MM.1S (cell line): Measurements from ENCODE around the gene TRAPPC12.

ENCODE experiments used
- DNase-seq: peaks from one replicate; pipeline ENCODE4 v3.0.0-alpha.2; 2015
- H2AFZ ChIP-seq: fragments of 300-600 bp; sonication (generic); 2 replicates; pipeline ENCODE4 v1.6.0; 2016; ENCODE audit warnings: antibody characterized with exemption, low read length
- H3F3A ChIP-seq: fragments of 300-600 bp; sonication (generic); 2 replicates; pipeline ENCODE4 v1.6.1; 2016; ENCODE audit warnings: mild to moderate bottlenecking, antibody characterized with exemption, low read length, moderate library complexity, mixed read lengths; ENCODE audit not compliant: insufficient read depth
- H3K27ac ChIP-seq: fragments of 300-600 bp; sonication (generic); 2 replicates; pipeline ENCODE4 v1.5.1; 2016; ENCODE audit warnings: mild to moderate bottlenecking, low read length
- H3K27me3 ChIP-seq: fragments of 300-600 bp; sonication (generic); replicated peaks from 2 replicates; pipeline ENCODE4 v1.6.0; 2016; ENCODE audit warnings: low read length; ENCODE audit not compliant: insufficient read depth
- H3K36me3 ChIP-seq: fragments of 300-600 bp; sonication (generic); replicated peaks from 2 replicates; pipeline ENCODE4 v1.6.1; 2016; ENCODE audit warnings: mild to moderate bottlenecking, low read length, mixed read lengths; ENCODE audit not compliant: insufficient read depth
- H3K4me1 ChIP-seq: fragments of 300-600 bp; sonication (generic); 2 replicates; pipeline ENCODE4 v1.6.1; 2016; ENCODE audit warnings: low read length, mixed read lengths
- H3K4me2 ChIP-seq: fragments of 300-600 bp; sonication (generic); 2 replicates; pipeline ENCODE4 v1.6.0; 2016; ENCODE audit warnings: low read depth, low read length
- H3K4me3 ChIP-seq: fragments of 300-600 bp; sonication (generic); 2 replicates; pipeline ENCODE4 v1.5.1; 2016; ENCODE audit warnings: low read length, mixed read lengths
- H3K79me2 ChIP-seq: fragments of 300-600 bp; sonication (generic); 2 replicates; pipeline ENCODE4 v1.6.1; 2016; ENCODE audit warnings: mixed run types, low read length, mixed read lengths
- H3K9ac ChIP-seq: fragments of 300-600 bp; sonication (generic); 2 replicates; pipeline ENCODE4 v1.6.1; 2016; ENCODE audit warnings: low read length, mixed read lengths
- H3K9me2 ChIP-seq: fragments of 300-600 bp; sonication (generic); replicated peaks from 2 replicates; pipeline ENCODE4 v1.6.1; 2016; ENCODE audit warnings: mild to moderate bottlenecking, low read length, mixed read lengths; ENCODE audit not compliant: insufficient read depth
- H3K9me3 ChIP-seq: fragments of 300-600 bp; sonication (generic); replicated peaks from 2 replicates; pipeline ENCODE4 v1.6.1; 2016; ENCODE audit warnings: mild to moderate bottlenecking, low read length, mixed read lengths; ENCODE audit not compliant: insufficient read depth
- H4K20me1 ChIP-seq: fragments of 300-600 bp; sonication (generic); 2 replicates; pipeline ENCODE4 v1.6.1; 2016; ENCODE audit warnings: mild to moderate bottlenecking, low read length, moderate library complexity, mixed read lengths; ENCODE audit not compliant: insufficient read depth
- CTCF ChIP-seq: fragments of 300-600 bp; sonication (generic); IDR thresholded peaks from 2 replicates; pipeline ENCODE4 v1.5.1; 2016; ENCODE audit warnings: antibody characterized with exemption, low read length, mixed read lengths
- EZH2 ChIP-seq: fragments of 300-600 bp; sonication (generic); optimal IDR thresholded peaks from 2 replicates; pipeline ENCODE3; 2017; ENCODE audit warnings: low read depth, mild to moderate bottlenecking, antibody characterized with exemption, low read length, mixed read lengths
- EZH2phosphoT487 ChIP-seq: fragments of 300-600 bp; sonication (generic); IDR thresholded peaks from 2 replicates; pipeline ENCODE4 v1.6.1; 2018; ENCODE audit warnings: antibody characterized with exemption, low read length

Gene TRAPPC12

GRCh38 chr2:3486047-3487027 lies 106.8 kb downstream of the TRAPPC12 start:
- peaks cover 1% of the 10 kb centered on the region; the same call in 1 of the 2 replicates for H3K4me1 ChIP-seq
- no peak for TF ChIP-seq EZH2phosphoT487
- no peak for TF ChIP-seq CTCF
- TF ChIP-seq EZH2 = no peak

DNA sequence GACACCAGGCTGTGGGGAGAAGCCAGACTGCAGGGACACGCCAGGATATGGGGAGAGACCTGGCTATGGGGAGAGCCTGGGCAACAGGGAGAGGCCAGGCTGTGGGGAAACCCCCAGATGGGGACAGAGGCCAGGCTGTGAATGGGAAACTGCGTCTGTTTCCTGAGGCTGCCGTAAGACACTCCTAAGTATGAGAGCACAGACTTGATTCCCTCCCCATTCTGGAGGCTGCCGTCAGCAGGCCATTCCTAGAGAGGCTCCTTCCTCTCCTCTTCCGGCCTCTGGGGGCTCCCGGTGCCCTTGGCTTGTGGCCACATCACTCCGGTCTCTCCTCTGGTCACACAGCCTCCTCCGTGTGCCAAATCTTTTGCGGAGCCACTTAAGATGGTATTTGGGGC lies 107.5 kb downstream of the TRAPPC12 start:
- H3K4me2 ChIP-seq = no peak overlapping the region
- no peaks in the 10 kb centered on the region for H3K27me3 ChIP-seq
- no peaks in the 10 kb centered on the region for H3F3A ChIP-seq
- no peaks in the 10 kb centered on the region for H3K9me3 ChIP-seq
- H3K4me1 ChIP-seq = no peaks in the 10 kb centered on the region
- DNase-seq = no peak
- TF ChIP-seq CTCF (no peak), EZH2 (no peak), EZH2phosphoT487 (no peak)
- no peak overlapping the region for H3K9ac ChIP-seq
- H3K79me2 ChIP-seq = no peaks in the 10 kb centered on the region
- H3K27ac ChIP-seq = no peak overlapping the region
- H3K36me3 ChIP-seq = no peaks in the 10 kb centered on the region
- H2AFZ ChIP-seq = no peak overlapping the region
- H3K4me3 ChIP-seq = no peak overlapping the region
- H3K9me2 ChIP-seq = no peaks in the 10 kb centered on the region
- no peaks in the 10 kb centered on the region for H4K20me1 ChIP-seq

More at GRCh38 chr2:3486047-3487027, 106.8 kb downstream of the TRAPPC12 start:
- Histone ChIP-seq H3K4me3 (no peak overlapping the region), H3K79me2 (no peaks in the 10 kb centered on the region), H3K9me3 (no peaks in the 10 kb centered on the region), H3F3A (no peaks in the 10 kb centered on the region), H3K36me3 (no peaks in the 10 kb centered on the region), H4K20me1 (no peaks in the 10 kb centered on the region), H3K27me3 (no peaks in the 10 kb centered on the region), H3K9me2 (no peaks in the 10 kb centered on the region), H3K27ac (no peak overlapping the region), H2AFZ (no peak overlapping the region), H3K4me2 (no peak overlapping the region), H3K9ac (no peak overlapping the region)
- no peak for DNase-seq

GRCh38 chr2:3487432-3487831 lies 107.9 kb downstream of the TRAPPC12 start:
- DNase-seq = no peak
- Histone ChIP-seq H3K27me3 (no peaks in the 10 kb centered on the region), H3K79me2 (no peaks in the 10 kb centered on the region), H4K20me1 (no peaks in the 10 kb centered on the region), H3K9ac (no peak overlapping the region), H3K4me1 (no peaks in the 10 kb centered on the region), H3F3A (no peaks in the 10 kb centered on the region), H3K4me2 (no peak overlapping the region), H3K27ac (no peak overlapping the region), H3K4me3 (no peak overlapping the region), H3K36me3 (no peaks in the 10 kb centered on the region), H3K9me3 (no peaks in the 10 kb centered on the region), H3K9me2 (no peaks in the 10 kb centered on the region), H2AFZ (no peak overlapping the region)
- TF ChIP-seq EZH2phosphoT487 = no peak

DNA sequence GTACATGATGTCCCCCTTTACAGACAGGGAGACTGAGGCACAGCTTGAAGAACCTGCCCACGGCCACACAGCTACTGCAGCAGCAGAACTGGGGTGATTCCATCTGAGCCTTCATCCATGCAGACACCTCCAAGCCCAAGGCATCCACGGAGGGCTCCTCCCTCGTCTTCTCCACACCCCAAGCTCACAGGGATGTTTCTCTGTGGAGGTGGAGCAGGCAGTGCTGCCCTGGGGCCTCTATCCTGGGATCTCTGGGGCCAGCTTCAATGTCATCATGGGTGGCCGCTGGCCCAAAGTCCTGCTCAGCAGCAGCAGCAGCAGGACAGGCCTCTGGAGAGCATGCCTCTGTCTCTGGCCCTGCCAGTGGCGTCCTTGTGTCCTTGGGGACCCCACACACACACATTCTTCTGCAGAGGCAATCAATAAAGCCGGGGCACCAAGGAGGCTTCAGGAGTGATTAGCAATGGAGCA lies 108.6 kb downstream of the TRAPPC12 start:
- H3K27ac ChIP-seq = no peak overlapping the region
- no peaks in the 10 kb centered on the region for H3K36me3 ChIP-seq
- no peaks in the 10 kb centered on the region for H3F3A ChIP-seq
- TF ChIP-seq EZH2 = no peak
- no peaks in the 10 kb centered on the region for H3K79me2 ChIP-seq
- H3K9me2 ChIP-seq = no peaks in the 10 kb centered on the region
- H3K27me3 ChIP-seq = no peaks in the 10 kb centered on the region
- H4K20me1 ChIP-seq = no peaks in the 10 kb centered on the region
- DNase-seq = no peak
- H3K9me3 ChIP-seq = no peaks in the 10 kb centered on the region
- H3K4me2 ChIP-seq = no peak overlapping the region
- no peak overlapping the region for H2AFZ ChIP-seq
- no peaks in the 10 kb centered on the region for H3K4me1 ChIP-seq
- no peak overlapping the region for H3K4me3 ChIP-seq
- H3K9ac ChIP-seq = no peak overlapping the region
